ENCODE data around the gene HIPK2.
"Not testable (repeated sequence)": the region's sequence is repeated elsewhere in the genome, so short reads cannot be mapped to it uniquely, and the experiment has no call there.

Gene HIPK2

GRCh38 chr7:139674341-139674740, 103.5 kb downstream of the HIPK2 start:
- DNase-seq (ENCODE audit: low read depth, low spot score): no peak

DNA sequence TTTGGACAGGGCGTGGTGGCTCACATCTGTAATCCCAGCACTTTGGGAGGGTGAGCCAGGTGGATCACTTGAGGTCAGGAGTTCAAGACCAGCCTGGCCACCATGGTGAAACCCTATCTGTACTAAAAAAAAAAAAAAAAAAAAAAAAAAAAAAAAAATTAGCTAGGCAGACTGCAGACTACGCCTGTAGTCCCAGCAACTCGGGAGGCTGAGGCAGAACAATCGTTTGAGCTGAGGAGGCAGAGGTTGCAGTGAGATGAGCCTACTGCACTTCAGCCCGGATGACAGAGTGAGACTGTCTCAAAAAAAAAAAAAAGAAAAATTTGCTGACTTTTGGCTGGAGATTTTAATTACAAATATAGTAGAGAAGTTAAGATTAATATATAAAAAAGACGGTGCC, 104.0 kb downstream of the HIPK2 start:
- no peak for DNase-seq (ENCODE audit: low read depth, low spot score)

DNA sequence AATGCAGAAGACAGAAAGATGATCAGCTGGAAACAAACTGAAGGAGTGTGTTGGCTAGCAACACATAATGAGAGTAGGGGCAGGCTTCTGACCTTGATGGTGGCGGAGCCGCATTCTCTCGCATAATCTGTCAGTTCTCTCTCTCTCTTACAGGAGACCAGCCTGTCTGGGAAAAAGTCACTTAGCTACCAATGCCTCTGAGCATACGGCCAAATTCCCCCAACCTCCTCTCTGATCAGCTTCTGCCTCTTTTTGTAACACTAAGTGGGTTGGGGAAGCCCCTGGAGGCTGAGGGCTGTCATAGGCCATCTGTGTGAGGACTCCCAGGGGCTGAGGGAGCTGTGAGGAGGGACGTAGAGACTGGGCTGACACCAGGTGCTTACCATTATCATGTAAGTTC, 104.6 kb downstream of the HIPK2 start:
- DNase-seq (ENCODE audit: low read depth, low spot score): no peak

DNA sequence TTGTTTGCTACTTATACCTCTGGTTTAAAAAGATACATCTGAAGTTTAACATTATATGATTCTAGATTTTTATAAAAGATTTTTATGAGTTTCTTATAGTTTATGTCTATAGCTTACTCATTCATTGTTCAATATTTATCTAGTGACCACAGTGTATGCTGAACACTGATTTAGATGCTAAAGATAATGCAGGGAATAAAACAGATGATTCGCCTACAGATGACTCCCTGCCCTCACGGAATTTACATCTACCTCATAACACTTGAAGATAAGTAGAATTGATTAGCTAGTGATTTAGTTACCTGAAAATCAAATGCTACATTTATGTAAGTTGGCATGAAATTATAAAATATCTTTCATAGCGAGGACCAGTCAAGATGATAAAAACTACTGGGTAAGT, 105.8 kb downstream of the HIPK2 start:
- no peak for DNase-seq (ENCODE audit: low read depth, low spot score)

DNA sequence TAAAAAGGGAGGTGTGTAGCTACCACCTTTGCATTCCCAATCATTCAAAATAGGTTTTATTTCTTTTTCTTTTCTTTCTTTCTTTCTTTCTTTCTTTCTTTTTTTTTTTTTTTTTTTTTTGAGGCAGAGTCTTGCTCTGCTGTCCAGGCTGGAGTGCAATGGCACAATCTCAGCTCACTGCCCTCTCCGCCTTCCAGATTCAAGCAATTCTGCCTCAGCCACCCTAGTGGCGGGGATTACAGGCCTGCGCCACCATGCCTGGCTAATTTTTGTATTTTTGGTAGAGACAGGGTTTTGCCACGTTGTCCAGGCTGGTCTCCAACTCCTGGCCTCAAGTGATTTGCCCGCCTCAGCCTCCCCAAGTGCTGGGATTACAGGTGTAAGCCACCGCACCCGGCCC, 107.1 kb downstream of the HIPK2 start:
- not testable (repeated sequence) for DNase-seq (ENCODE audit: low read depth, low spot score)

GRCh38 chr7:139669106-139670061, 108.4 kb downstream of the HIPK2 start:
- no peak for DNase-seq (ENCODE audit: low read depth, low spot score)

DNA sequence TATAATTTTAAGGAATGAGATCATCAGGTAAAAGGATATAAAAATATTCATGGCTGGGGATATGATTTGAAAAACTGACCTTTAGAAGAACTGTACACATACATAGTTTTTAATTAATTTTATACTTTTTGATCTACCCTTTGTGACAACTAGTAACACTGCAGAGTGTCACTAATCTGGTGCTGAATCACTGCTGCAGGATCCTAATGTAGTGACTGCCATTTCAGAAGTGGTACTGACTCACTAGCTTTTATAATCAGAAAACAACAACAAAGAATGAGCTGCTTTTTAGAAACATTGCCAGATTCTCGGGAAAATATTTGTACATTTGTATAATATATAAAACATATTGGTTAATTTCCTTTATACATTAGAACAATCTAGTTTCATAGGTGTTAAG, 110.4 kb downstream of the HIPK2 start:
- DNase-seq (ENCODE audit: low read depth, low spot score): no peak

DNA sequence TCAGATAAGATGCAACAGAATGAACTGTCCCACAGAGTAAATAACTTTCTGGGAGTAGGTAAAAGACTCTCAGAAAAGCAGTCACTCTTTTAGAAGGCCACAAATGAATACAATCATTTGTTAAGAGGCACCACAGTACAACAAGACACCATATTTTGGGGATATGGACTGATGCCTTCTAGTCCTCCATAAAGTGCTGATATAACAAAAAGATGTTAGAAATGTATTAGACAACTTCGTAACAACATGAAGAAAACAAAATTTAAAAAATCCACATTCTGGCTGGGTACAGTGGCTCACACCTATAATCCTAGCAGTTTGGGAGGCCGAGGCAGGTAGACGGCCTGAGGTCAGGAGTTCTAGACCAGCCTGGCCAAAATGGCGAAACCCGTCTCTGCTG, 111.3 kb downstream of the HIPK2 start:
- no peak for DNase-seq (ENCODE audit: low read depth, low spot score)

GRCh38 chr7:139664434-139664833, 113.4 kb downstream of the HIPK2 start:
- no peak for DNase-seq (ENCODE audit: low read depth, low spot score)

DNA sequence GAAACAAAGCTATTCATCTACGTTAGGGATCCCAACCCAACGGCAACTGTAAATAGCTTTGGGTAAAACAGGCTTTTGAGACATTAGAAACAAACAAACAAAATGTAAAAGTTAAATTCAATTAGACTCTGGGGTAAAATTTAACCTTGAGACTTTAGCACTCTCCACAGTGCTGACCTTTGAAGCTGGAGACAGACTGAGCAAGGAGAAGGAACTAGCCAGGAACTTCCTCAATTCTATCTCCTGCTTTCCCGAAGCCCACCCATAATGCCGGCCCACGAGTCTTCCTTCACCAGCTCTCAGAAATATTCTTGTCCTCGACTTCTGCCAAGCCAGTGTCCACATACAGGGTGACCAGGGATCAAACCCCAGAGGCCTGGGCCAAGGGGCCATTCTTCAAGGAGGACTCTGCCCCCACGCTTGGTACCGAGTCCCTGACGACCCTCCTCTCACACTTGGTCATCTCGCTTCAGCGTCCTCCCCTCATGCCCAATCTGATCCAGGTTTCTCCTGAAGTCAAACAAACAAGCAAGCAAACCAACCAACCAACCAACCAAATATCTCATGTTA, 114.1 kb downstream of the HIPK2 start:
- DNase-seq (ENCODE audit: low read depth, low spot score): no peak

- DNase-seq (ENCODE audit: low read depth, low spot score): no peak
These were observed 115.9 kb downstream of the HIPK2 start for GRCh38 chr7:139661903-139662302.

DNA sequence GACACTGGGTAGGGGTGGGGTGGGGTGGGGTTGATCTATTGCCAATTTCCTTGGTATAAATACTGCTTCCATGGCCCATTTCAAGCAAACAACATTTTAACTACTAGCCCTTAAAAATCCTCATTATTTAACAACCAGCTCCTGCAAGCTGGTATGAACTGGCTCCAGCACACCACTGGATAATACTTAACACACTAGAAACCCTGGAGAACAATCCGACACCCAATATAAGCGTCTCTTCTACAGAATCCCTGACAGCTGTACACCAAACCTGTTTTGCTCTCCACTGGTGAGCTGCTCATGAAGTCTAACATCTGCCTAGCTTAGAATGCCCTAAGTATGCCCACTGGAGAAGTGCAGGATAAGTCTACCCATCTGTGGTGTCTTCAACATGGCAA, 116.8 kb downstream of the HIPK2 start:
- no peak for DNase-seq (ENCODE audit: low read depth, low spot score)

DNA sequence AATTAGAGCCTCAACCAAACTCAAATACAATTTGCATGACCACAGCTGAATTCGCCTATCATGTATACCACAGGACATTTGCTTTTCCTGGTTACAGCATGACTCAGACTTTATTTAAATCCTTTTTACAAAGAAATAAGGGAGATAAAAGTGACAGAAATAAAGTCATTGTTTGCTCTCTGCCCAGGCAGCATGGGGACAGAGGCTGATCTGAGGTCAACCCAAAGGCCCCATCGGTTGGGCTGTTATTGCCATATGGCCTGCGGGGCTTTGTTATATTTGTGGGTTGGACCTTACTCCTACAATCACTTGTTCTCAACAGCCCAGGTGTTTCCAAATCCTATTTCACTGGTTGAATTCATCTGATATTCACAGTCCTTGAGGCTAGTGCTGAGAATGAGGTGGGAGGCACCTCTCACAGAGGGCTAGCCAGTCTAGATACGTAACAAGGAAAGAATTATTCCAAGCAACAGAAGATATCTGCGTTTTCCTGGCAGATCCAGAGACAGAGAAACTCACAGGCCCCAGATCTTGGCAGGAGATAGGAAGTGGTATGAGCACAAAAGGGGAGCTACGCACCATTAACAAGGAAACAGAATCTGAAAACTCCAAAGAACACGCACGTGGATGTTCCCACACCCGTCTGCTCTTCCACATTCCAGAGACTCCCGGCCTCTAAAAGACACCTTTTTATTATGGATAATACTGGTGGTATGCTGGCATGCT, 117.3 kb downstream of the HIPK2 start:
- DNase-seq (ENCODE audit: low read depth, low spot score): no peak

DNA sequence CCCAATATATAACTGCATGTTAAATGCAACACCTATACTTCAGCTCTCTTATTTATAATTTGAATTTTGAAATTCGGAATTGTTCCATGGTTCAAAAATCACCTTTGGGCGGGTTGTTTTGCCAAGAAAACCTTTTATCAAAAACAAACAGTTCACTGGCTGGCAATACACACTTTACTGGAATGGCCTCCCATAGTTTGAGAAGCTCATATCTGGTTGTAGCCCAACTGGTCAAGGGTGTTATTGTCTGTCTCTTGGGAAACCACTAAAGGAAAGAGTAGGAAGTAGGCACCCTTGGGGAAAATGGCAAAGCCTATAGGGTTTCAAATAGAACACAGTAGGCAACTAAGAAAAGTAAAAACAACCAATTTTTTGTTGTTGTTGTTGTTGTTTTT, 117.9 kb downstream of the HIPK2 start:
- no peak for DNase-seq (ENCODE audit: low read depth, low spot score)

- DNase-seq (ENCODE audit: low read depth, low spot score): no peak
These were observed 118.7 kb downstream of the HIPK2 start for GRCh38 chr7:139658908-139659675.

DNA sequence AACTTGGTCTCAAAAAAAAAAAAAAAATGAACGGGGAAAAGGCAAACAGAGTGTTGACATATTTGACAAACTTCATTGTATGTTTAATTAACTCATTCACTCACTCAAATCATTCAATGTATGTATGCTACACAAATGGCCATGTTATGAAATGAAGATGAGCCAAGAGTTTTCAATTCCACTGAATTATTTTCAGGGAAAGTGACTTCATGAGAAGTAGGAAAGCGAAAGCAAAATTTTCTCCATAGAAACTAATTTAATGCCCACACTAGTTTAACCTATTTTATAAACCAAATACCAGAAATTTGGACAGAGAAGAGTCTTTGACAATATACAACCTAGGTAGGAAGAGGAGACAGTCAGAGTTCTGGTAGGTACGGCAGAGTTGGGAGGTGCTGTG, 119.5 kb downstream of the HIPK2 start:
- DNase-seq (ENCODE audit: low read depth, low spot score): no peak

DNA sequence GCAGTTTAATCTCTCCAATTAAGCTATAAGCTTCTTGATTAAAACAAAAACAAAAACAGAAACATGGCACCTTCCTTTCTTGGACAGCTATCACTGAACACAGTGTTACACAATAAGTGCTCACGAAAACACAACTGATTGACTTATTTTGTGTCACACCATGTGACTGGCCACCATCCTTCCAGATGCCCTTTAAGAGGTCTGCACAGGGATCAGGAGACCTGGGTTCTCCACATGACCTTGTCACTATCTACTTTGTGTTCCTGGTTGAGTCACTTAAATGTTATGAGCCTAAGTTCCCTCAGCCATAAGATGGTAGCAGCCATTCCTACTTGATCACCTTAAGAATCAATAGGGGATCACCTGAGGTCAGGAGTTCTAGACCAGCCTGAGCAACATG, 120.1 kb downstream of the HIPK2 start:
- no peak for DNase-seq (ENCODE audit: low read depth, low spot score)

- no peak for DNase-seq (ENCODE audit: low read depth, low spot score)
These were observed 121.4 kb downstream of the HIPK2 start for GRCh38 chr7:139656387-139656786.

DNA sequence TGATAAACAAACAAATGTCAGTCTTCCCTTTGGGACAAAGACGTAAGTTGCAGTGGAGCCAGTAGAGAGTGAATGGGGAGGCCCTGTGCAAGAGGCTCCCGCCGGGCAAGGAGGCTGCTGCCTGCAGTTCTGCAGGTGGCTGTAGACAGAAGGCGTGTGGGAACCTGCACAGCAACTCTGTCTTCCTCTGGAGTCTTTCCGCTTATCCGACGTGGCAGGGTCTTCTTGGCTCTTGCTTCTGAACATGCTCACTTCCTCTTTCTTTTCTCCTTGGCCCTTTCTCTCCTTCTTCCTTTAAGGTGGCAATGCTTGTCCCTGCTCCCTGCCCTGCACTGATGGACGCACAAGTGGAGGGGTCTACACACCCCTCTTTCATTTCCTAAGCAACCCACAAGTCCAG, 122.5 kb downstream of the HIPK2 start:
- DNase-seq (ENCODE audit: low read depth, low spot score): no peak

DNA sequence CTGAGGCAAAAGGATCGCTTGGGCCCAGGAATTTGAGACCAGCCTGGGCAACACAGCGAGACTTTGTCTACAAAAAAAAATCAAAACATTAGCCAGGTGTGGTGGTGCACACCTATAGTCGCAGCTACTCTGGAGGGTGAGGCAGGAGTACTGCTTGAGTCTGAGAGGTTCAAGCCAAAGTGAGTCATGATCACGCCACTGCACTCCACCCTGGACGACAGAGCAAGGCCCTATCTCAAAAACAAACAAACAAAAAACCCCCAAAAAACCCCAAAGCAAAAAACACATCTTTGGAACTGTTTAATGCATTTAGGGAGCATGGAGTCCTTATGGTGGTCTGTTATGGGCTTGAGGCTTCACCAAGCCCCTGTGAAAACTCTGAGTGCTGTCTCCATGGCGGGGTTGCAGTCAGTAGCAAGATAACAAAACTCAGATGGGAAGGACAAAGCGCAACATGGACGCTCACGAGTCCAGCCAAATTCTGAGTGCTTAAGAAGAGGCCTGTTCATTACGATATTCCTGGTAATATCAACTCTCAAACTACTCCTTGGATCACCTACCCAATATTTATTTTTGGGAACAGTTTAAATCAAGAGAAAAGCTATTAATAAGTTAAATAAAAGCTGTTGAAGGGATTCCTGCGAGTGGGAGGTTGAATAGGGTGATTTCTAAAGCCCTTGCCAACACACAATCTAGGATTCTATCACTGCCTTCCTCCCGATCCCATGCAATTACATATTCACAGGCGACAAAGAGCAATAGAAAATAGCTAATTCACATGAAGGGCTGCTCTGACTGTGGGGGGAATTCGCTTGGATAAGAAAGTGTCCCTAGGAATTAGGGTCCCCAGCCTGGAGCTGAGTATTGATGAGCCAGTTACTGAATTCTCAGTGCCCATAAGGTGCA, 123.3 kb downstream of the HIPK2 start:
- DNase-seq (ENCODE audit: low read depth, low spot score): no peak

- no peak for DNase-seq (ENCODE audit: low read depth, low spot score)
These were observed 125.9 kb downstream of the HIPK2 start for GRCh38 chr7:139651914-139652313.
